HUES64 (cell line): ENCODE results near the gene GGPS1. TPM values are rescaled to one million over a fixed set of nuclear protein-coding genes. Genes with fewer than 3 reads are reported as not detected.
A peak's percentile ranks its signal among the peaks of the same experiment; 100 is the strongest.
"Not testable (repeated sequence)": the region's sequence is repeated elsewhere in the genome, so short reads cannot be mapped to it uniquely, and the experiment has no call there.

Experiments
- H3K27ac ChIP-seq: 2 replicates; pipeline ENCODE4 v1.7.0; 2013; ENCODE audit warnings: low read depth, low read length, inconsistent platforms
- H3K27me3 ChIP-seq: 2 replicates; pipeline ENCODE4 v1.6.1; 2013; ENCODE audit warnings: mild to moderate bottlenecking, low read length; ENCODE audit not compliant: insufficient read depth
- H3K36me3 ChIP-seq: 2 replicates; pipeline ENCODE4 v1.6.1; 2013; ENCODE audit warnings: mild to moderate bottlenecking, low read length; ENCODE audit not compliant: insufficient read depth
- H3K4me1 ChIP-seq: 2 replicates; pipeline ENCODE4 v1.6.1; 2013; ENCODE audit warnings: mild to moderate bottlenecking, low read length, moderate library complexity; ENCODE audit not compliant: insufficient read depth
- H3K4me3 ChIP-seq: 2 replicates; pipeline ENCODE4 v1.5.1; 2013; ENCODE audit warnings: mild to moderate bottlenecking, low read length, moderate library complexity
- H3K9ac ChIP-seq: 2 replicates; pipeline ENCODE4 v1.6.1; 2013; ENCODE audit warnings: mild to moderate bottlenecking, low read depth, low read length
- H3K9me3 ChIP-seq: 2 replicates; pipeline ENCODE4 v1.6.1; 2013; ENCODE audit warnings: low read depth, low read length; ENCODE audit not compliant: insufficient read depth
- WGBS: fragments of 150-250, 120-280 bp; methylation state at CpG from one replicate; pipeline ENCODE4 v1.1.7; 2013; ENCODE audit warnings: missing lambda C conversion rate; 5-methylcytosine and 5-hydroxymethylcytosine counted together
- polyA plus RNA-seq, 2 experiments: library from polyadenylated mRNA; stranded (reverse); fragments of 50-300 nt; gene quantifications; one replicate each; pipeline ENCODE4 v1.2.3, GENCODE V29; 2013

Gene GGPS1
- 32.5 TPM for polyA plus RNA-seq (2013, experiment 1 of 2)
- 37.4 TPM for polyA plus RNA-seq (2013, experiment 2 of 2)

GRCh38 chr1:235328271-235329138 lies at the start of gene GGPS1:
TSS of gene GGPS1 (plus strand) at chr1:235328570. CDS start at chr1:235335265, 6,695 bp downstream.
- Histone ChIP-seq H3K9me3 (no peaks in the 10 kb centered on the region), H3K27ac (peak within 1 kb of the TSS; percentile 97), H3K9ac (peak within 1 kb of the TSS; percentile 95), H3K4me3 (peak within 1 kb of the TSS; percentile 96), H3K36me3 (peaks cover 24% of the 10 kb centered on the region), H3K27me3 (no peaks in the 10 kb centered on the region), H3K4me1 (peaks cover 30% of the 10 kb centered on the region)
- under 1% methylated on average over 54 of the region's 54 CpGs for WGBS

GRCh38 chr1:235278915-235279292 lies 49.5 kb upstream of the GGPS1 start:
- Histone ChIP-seq H3K4me3 (no peak overlapping the region), H3K9me3 (no peaks in the 10 kb centered on the region), H3K27ac (no peak overlapping the region), H3K27me3 (no peaks in the 10 kb centered on the region), H3K9ac (no peak overlapping the region), H3K36me3 (no peaks in the 10 kb centered on the region), H3K4me1 (peaks cover 35% of the 10 kb centered on the region)
- WGBS = 47% methylated on average over 5 of the region's 5 CpGs

GRCh38 chr1:235279694-235280093 lies 48.7 kb upstream of the GGPS1 start:
- no peak overlapping the region for H3K9ac ChIP-seq
- 86% methylated on average over 5 of the region's 5 CpGs for WGBS
- no peak overlapping the region for H3K27ac ChIP-seq
- no peak overlapping the region for H3K4me3 ChIP-seq
- H3K4me1 ChIP-seq = peaks cover 35% of the 10 kb centered on the region
- no peaks in the 10 kb centered on the region for H3K36me3 ChIP-seq
- H3K27me3 ChIP-seq = no peaks in the 10 kb centered on the region
- no peaks in the 10 kb centered on the region for H3K9me3 ChIP-seq

GRCh38 chr1:235280467-235280866 lies 47.9 kb upstream of the GGPS1 start:
- peaks cover 35% of the 10 kb centered on the region for H3K4me1 ChIP-seq
- no peaks in the 10 kb centered on the region for H3K9me3 ChIP-seq
- no peak overlapping the region for H3K27ac ChIP-seq
- no peak overlapping the region for H3K9ac ChIP-seq
- WGBS = 92% methylated on average over 15 of the region's 15 CpGs
- no peaks in the 10 kb centered on the region for H3K27me3 ChIP-seq
- H3K36me3 ChIP-seq = no peaks in the 10 kb centered on the region
- no peak overlapping the region for H3K4me3 ChIP-seq

- H3K36me3 ChIP-seq, H3K27ac ChIP-seq, H3K27me3 ChIP-seq, H3K9me3 ChIP-seq, H3K9ac ChIP-seq, H3K4me3 ChIP-seq: not testable (repeated sequence)
- WGBS = 96% methylated on average over 13 of the region's 13 CpGs
- H3K4me1 ChIP-seq = peaks cover 59% of the 10 kb centered on the region
Observed at GRCh38 chr1:235283636-235284035, 44.7 kb upstream of the GGPS1 start.

GRCh38 chr1:235284231-235284769 lies 44.1 kb upstream of the GGPS1 start:
- Histone ChIP-seq H3K9ac (no peak overlapping the region), H3K4me3 (no peak overlapping the region), H3K27me3 (no peaks in the 10 kb centered on the region), H3K4me1 (peaks cover 52% of the 10 kb centered on the region), H3K27ac (no peak overlapping the region), H3K36me3 (no peaks in the 10 kb centered on the region), H3K9me3 (no peaks in the 10 kb centered on the region)
- WGBS = 96% methylated on average over 6 of the region's 6 CpGs

GRCh38 chr1:235286667-235287066 lies 41.7 kb upstream of the GGPS1 start:
- Histone ChIP-seq H3K27ac (no peak overlapping the region; the same call in 1 of the 2 replicates), H3K4me1 (peaks cover 33% of the 10 kb centered on the region), H3K9ac (no peak overlapping the region), H3K36me3 (no peaks in the 10 kb centered on the region), H3K9me3 (no peaks in the 10 kb centered on the region), H3K4me3 (no peak overlapping the region), H3K27me3 (no peaks in the 10 kb centered on the region)
- 89% methylated on average over 1 of the region's 1 CpG for WGBS

- no peak overlapping the region for H3K4me3 ChIP-seq
- 94% methylated on average over 4 of the region's 4 CpGs for WGBS
- no peak overlapping the region; the same call in 1 of the 2 replicates for H3K27ac ChIP-seq
- no peak overlapping the region for H3K9ac ChIP-seq
- no peaks in the 10 kb centered on the region for H3K9me3 ChIP-seq
- no peaks in the 10 kb centered on the region for H3K36me3 ChIP-seq
- peaks cover 27% of the 10 kb centered on the region for H3K4me1 ChIP-seq
- H3K27me3 ChIP-seq = no peaks in the 10 kb centered on the region
Observed at GRCh38 chr1:235287208-235287882, 41.0 kb upstream of the GGPS1 start.

- no peaks in the 10 kb centered on the region for H3K27me3 ChIP-seq
- WGBS = 95% methylated on average over 11 of the region's 12 CpGs
- no peaks in the 10 kb centered on the region for H3K36me3 ChIP-seq
- peaks cover 32% of the 10 kb centered on the region for H3K4me1 ChIP-seq
- no peak overlapping the region for H3K4me3 ChIP-seq
- H3K9me3 ChIP-seq = no peaks in the 10 kb centered on the region
- no peak overlapping the region for H3K27ac ChIP-seq
- no peak overlapping the region for H3K9ac ChIP-seq
Observed at GRCh38 chr1:235289859-235290739, 38.3 kb upstream of the GGPS1 start.

GRCh38 chr1:235290740-235291502 lies 37.4 kb upstream of the GGPS1 start:
- WGBS = 89% methylated on average over 11 of the region's 12 CpGs
- no peak overlapping the region for H3K4me3 ChIP-seq

More at GRCh38 chr1:235290740-235291502, 37.4 kb upstream of the GGPS1 start:
- Histone ChIP-seq H3K9me3 (no peaks in the 10 kb centered on the region), H3K9ac (no peak overlapping the region), H3K36me3 (no peaks in the 10 kb centered on the region), H3K4me1 (peaks cover 34% of the 10 kb centered on the region), H3K27me3 (no peaks in the 10 kb centered on the region), H3K27ac (no peak overlapping the region)
